MM.1S (cell line): ENCODE results near the gene FHIP2A.

Experiments
- DNase-seq: peaks from one replicate; pipeline ENCODE4 v3.0.0-alpha.2; 2015
- H2AFZ ChIP-seq: fragments of 300-600 bp; sonication (generic); 2 replicates; pipeline ENCODE4 v1.6.0; 2016; ENCODE audit warnings: antibody characterized with exemption, low read length
- H3F3A ChIP-seq: fragments of 300-600 bp; sonication (generic); 2 replicates; pipeline ENCODE4 v1.6.1; 2016; ENCODE audit warnings: mild to moderate bottlenecking, antibody characterized with exemption, low read length, moderate library complexity, mixed read lengths; ENCODE audit not compliant: insufficient read depth
- H3K27ac ChIP-seq: fragments of 300-600 bp; sonication (generic); 2 replicates; pipeline ENCODE4 v1.5.1; 2016; ENCODE audit warnings: mild to moderate bottlenecking, low read length
- H3K27me3 ChIP-seq: fragments of 300-600 bp; sonication (generic); replicated peaks from 2 replicates; pipeline ENCODE4 v1.6.0; 2016; ENCODE audit warnings: low read length; ENCODE audit not compliant: insufficient read depth
- H3K36me3 ChIP-seq: fragments of 300-600 bp; sonication (generic); replicated peaks from 2 replicates; pipeline ENCODE4 v1.6.1; 2016; ENCODE audit warnings: mild to moderate bottlenecking, low read length, mixed read lengths; ENCODE audit not compliant: insufficient read depth
- H3K4me1 ChIP-seq: fragments of 300-600 bp; sonication (generic); 2 replicates; pipeline ENCODE4 v1.6.1; 2016; ENCODE audit warnings: low read length, mixed read lengths
- H3K4me2 ChIP-seq: fragments of 300-600 bp; sonication (generic); 2 replicates; pipeline ENCODE4 v1.6.0; 2016; ENCODE audit warnings: low read depth, low read length
- H3K4me3 ChIP-seq: fragments of 300-600 bp; sonication (generic); 2 replicates; pipeline ENCODE4 v1.5.1; 2016; ENCODE audit warnings: low read length, mixed read lengths
- H3K79me2 ChIP-seq: fragments of 300-600 bp; sonication (generic); 2 replicates; pipeline ENCODE4 v1.6.1; 2016; ENCODE audit warnings: mixed run types, low read length, mixed read lengths
- H3K9ac ChIP-seq: fragments of 300-600 bp; sonication (generic); 2 replicates; pipeline ENCODE4 v1.6.1; 2016; ENCODE audit warnings: low read length, mixed read lengths
- H3K9me2 ChIP-seq: fragments of 300-600 bp; sonication (generic); replicated peaks from 2 replicates; pipeline ENCODE4 v1.6.1; 2016; ENCODE audit warnings: mild to moderate bottlenecking, low read length, mixed read lengths; ENCODE audit not compliant: insufficient read depth
- H3K9me3 ChIP-seq: fragments of 300-600 bp; sonication (generic); replicated peaks from 2 replicates; pipeline ENCODE4 v1.6.1; 2016; ENCODE audit warnings: mild to moderate bottlenecking, low read length, mixed read lengths; ENCODE audit not compliant: insufficient read depth
- H4K20me1 ChIP-seq: fragments of 300-600 bp; sonication (generic); 2 replicates; pipeline ENCODE4 v1.6.1; 2016; ENCODE audit warnings: mild to moderate bottlenecking, low read length, moderate library complexity, mixed read lengths; ENCODE audit not compliant: insufficient read depth
- CTCF ChIP-seq: fragments of 300-600 bp; sonication (generic); IDR thresholded peaks from 2 replicates; pipeline ENCODE4 v1.5.1; 2016; ENCODE audit warnings: antibody characterized with exemption, low read length, mixed read lengths
- EZH2 ChIP-seq: fragments of 300-600 bp; sonication (generic); optimal IDR thresholded peaks from 2 replicates; pipeline ENCODE3; 2017; ENCODE audit warnings: low read depth, mild to moderate bottlenecking, antibody characterized with exemption, low read length, mixed read lengths
- EZH2phosphoT487 ChIP-seq: fragments of 300-600 bp; sonication (generic); IDR thresholded peaks from 2 replicates; pipeline ENCODE4 v1.6.1; 2018; ENCODE audit warnings: antibody characterized with exemption, low read length

The FHIP2A gene

DNA sequence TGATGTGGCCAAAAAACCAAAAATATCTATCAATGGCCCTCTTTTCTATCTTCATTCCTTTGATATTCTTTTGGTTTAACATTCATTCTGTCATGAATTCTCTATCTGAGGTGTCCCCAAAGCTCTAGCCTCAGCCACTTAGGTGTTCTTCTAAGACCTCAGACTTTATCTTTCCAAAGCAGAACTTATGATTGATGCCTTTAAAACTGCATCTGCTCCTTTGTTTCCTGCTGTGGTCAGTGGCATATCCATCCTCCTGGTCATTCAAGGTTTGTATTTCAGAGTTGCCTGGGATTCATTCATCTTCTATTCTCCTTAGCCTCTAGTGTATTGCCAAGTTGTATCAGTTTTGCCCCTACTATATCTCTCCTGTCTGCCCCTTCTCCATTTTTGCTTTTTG is 30.6 kb downstream of the FHIP2A start:
- Histone ChIP-seq H4K20me1 (no peaks in the 10 kb centered on the region), H3K4me3 (no peak overlapping the region), H3K36me3 (peaks cover 3% of the 10 kb centered on the region; the same call in 1 of the 2 replicates), H3K9me2 (no peaks in the 10 kb centered on the region), H3K27ac (no peak overlapping the region), H3K9me3 (no peaks in the 10 kb centered on the region), H3K9ac (no peak overlapping the region), H3K4me1 (0 out of 2 replicates have a peak, but pooled peaks cover 5% of the 10 kb centered on the region), H2AFZ (no peak overlapping the region), H3F3A (peaks cover 10% of the 10 kb centered on the region), H3K79me2 (no peaks in the 10 kb centered on the region), H3K4me2 (no peak overlapping the region), H3K27me3 (no peaks in the 10 kb centered on the region)
- DNase-seq = no peak
- TF ChIP-seq CTCF (no peak), EZH2phosphoT487 (no peak), EZH2 (no peak)

DNA sequence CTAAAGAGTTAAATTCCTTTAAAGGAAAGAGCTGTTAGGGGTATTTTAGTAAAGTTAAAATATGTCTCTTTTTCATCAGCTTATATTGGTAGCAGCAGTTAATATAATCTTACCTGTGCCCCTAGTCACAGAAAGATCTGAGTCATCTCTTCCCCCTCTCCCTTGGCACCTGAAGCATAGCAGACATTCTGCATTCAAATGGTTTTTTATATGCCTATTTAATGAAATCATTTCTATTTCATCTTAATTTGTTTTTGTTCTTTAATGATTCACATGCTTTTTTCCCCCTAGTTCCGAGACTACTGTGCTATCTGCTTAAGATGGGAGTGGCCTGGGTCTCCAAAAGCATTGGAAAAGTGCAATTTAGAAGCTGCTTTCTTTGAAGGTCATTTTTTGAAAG is 33.3 kb downstream of the FHIP2A start:
- H3K9me3 ChIP-seq = no peaks in the 10 kb centered on the region
- no peaks in the 10 kb centered on the region for H3K79me2 ChIP-seq
- no peaks in the 10 kb centered on the region; the same call in 1 of the 2 replicates for H3K36me3 ChIP-seq
- no peak overlapping the region for H3K27ac ChIP-seq
- no peaks in the 10 kb centered on the region for H4K20me1 ChIP-seq
- TF ChIP-seq EZH2phosphoT487 (no peak), CTCF (no peak), EZH2 (no peak)
- peaks cover 14% of the 10 kb centered on the region; the same call in 1 of the 2 replicates for H3K4me1 ChIP-seq
- H3K9ac ChIP-seq = no peak overlapping the region
- H2AFZ ChIP-seq = no peak overlapping the region
- H3K27me3 ChIP-seq = no peaks in the 10 kb centered on the region
- no peak overlapping the region for H3K4me2 ChIP-seq
- H3F3A ChIP-seq = peaks cover 31% of the 10 kb centered on the region
- no peak for DNase-seq
- H3K9me2 ChIP-seq = no peaks in the 10 kb centered on the region
- no peak overlapping the region for H3K4me3 ChIP-seq

GRCh38 chr10:114855776-114856543 is 34.4 kb downstream of the FHIP2A start:
- Histone ChIP-seq H3K9me2 (no peaks in the 10 kb centered on the region), H3K4me2 (peak overlapping the region; percentile 52; the same call in 1 of the 2 replicates), H3K27ac (peak overlapping the region; percentile 75; the same call in 1 of the 2 replicates), H3K9ac (peak overlapping the region; percentile 24; the same call in 1 of the 2 replicates), H2AFZ (no peak overlapping the region), H3K79me2 (no peaks in the 10 kb centered on the region), H3K4me1 (peaks cover 14% of the 10 kb centered on the region; the same call in 1 of the 2 replicates), H3K27me3 (no peaks in the 10 kb centered on the region), H4K20me1 (no peaks in the 10 kb centered on the region), H3K36me3 (peaks cover under 1% of the 10 kb centered on the region; the same call in 1 of the 2 replicates), H3F3A (peaks cover 31% of the 10 kb centered on the region), H3K9me3 (no peaks in the 10 kb centered on the region), H3K4me3 (0 out of 2 replicates have a peak overlapping the region, but pooled peaks have one; percentile 6)
- TF ChIP-seq EZH2phosphoT487 (no peak), EZH2 (no peak)
- no peak for DNase-seq
